H9 (cell line): ENCODE measurements around the gene NTSR1. TPM values are rescaled to one million over a fixed set of nuclear protein-coding genes. Genes with fewer than 3 reads are reported as not detected.

Experiments used
- DNase-seq: peaks from one replicate; pipeline ENCODE4 v3.0.0-alpha.2; 2017
- H2AFZ ChIP-seq: one replicate; pipeline ENCODE4 v1.6.1; 2013; ENCODE audit warnings: mild to moderate bottlenecking, low read length, control low read depth, moderate library complexity
- H2AK5ac ChIP-seq: 2 replicates; pipeline ENCODE4 v1.6.1; 2013; ENCODE audit warnings: low read length, control low read depth, mixed read lengths; ENCODE audit not compliant: insufficient read length
- H2BK120ac ChIP-seq: one replicate; pipeline ENCODE4 v1.6.1; 2013; ENCODE audit warnings: low read depth, mild to moderate bottlenecking, low read length, control low read depth, inconsistent platforms; ENCODE audit not compliant: poor library complexity, severe bottlenecking
- H2BK12ac ChIP-seq: 2 replicates; pipeline ENCODE4 v1.6.1; 2013; ENCODE audit warnings: low read length, control low read depth, mixed read lengths, low read depth; ENCODE audit not compliant: insufficient read length
- H2BK15ac ChIP-seq: 2 replicates; pipeline ENCODE4 v1.6.1; 2013; ENCODE audit warnings: low read depth, low read length, control low read depth
- H2BK20ac ChIP-seq: one replicate; pipeline ENCODE4 v1.6.1; 2013; ENCODE audit warnings: low read depth, mild to moderate bottlenecking, low read length, control low read depth, inconsistent platforms; ENCODE audit not compliant: poor library complexity, severe bottlenecking
- H2BK5ac ChIP-seq: 2 replicates; pipeline ENCODE4 v1.6.1; 2013; ENCODE audit warnings: low read length, control low read depth, mixed read lengths; ENCODE audit not compliant: insufficient read length
- H3K14ac ChIP-seq: 2 replicates; pipeline ENCODE4 v1.6.1; 2013; ENCODE audit warnings: low read length, control low read depth; ENCODE audit not compliant: insufficient read depth
- H3K18ac ChIP-seq: 2 replicates; pipeline ENCODE4 v1.6.1; 2013; ENCODE audit warnings: low read depth, mild to moderate bottlenecking, mixed read lengths, low read length, control low read depth; ENCODE audit not compliant: insufficient read length
- H3K23ac ChIP-seq: 2 replicates; pipeline ENCODE4 v1.6.1; 2013; ENCODE audit warnings: low read length, control low read depth, mixed read lengths, low read depth; ENCODE audit not compliant: insufficient read length
- H3K23me2 ChIP-seq: 2 replicates; pipeline ENCODE4 v1.6.1; 2013; ENCODE audit warnings: low read depth, mild to moderate bottlenecking, mixed read lengths, low read length, control low read depth; ENCODE audit not compliant: insufficient read length, poor library complexity, severe bottlenecking
- H3K27ac ChIP-seq: 2 replicates; pipeline ENCODE4 v1.5.1; 2013; ENCODE audit warnings: low read length, control low read depth, mixed read lengths, low read depth; ENCODE audit not compliant: insufficient read length
- H3K27me3 ChIP-seq: 2 replicates; pipeline ENCODE4 v1.6.1; 2013; ENCODE audit warnings: low read length, control low read depth, inconsistent platforms; ENCODE audit not compliant: insufficient read depth
- H3K4ac ChIP-seq: 2 replicates; pipeline ENCODE4 v1.6.1; 2013; ENCODE audit warnings: low read depth, mild to moderate bottlenecking, control low read depth, inconsistent platforms, low read length, moderate library complexity
- H3K4me1 ChIP-seq: 2 replicates; pipeline ENCODE4 v1.6.1; 2013; ENCODE audit warnings: low read length, control low read depth, inconsistent platforms; ENCODE audit not compliant: insufficient read depth
- H3K4me2 ChIP-seq: 2 replicates; pipeline ENCODE4 v1.6.1; 2013; ENCODE audit warnings: low read length, control low read depth, mixed read lengths; ENCODE audit not compliant: insufficient read length, insufficient read depth
- H3K56ac ChIP-seq: 2 replicates; pipeline ENCODE4 v1.6.1; 2013; ENCODE audit warnings: low read depth, mild to moderate bottlenecking, mixed read lengths, low read length, control low read depth; ENCODE audit not compliant: insufficient read length
- H3K79me1 ChIP-seq: 2 replicates; pipeline ENCODE4 v1.6.1; 2013; ENCODE audit warnings: low read depth, mild to moderate bottlenecking, moderate library complexity, low read length, control low read depth, inconsistent platforms; ENCODE audit not compliant: insufficient read depth, poor library complexity, severe bottlenecking
- H3K79me2 ChIP-seq: 2 replicates; pipeline ENCODE4 v1.6.1; 2013; ENCODE audit warnings: low read length, control low read depth, inconsistent platforms; ENCODE audit not compliant: insufficient read depth
- H3K9ac ChIP-seq: 2 replicates; pipeline ENCODE4 v1.6.1; 2013; ENCODE audit warnings: low read length, control low read depth, mixed read lengths; ENCODE audit not compliant: insufficient read length; ENCODE audit errors: extremely low read depth
- H3K9me3 ChIP-seq: one replicate; pipeline ENCODE4 v1.6.1; 2013; ENCODE audit warnings: low read depth, low read length, inconsistent platforms; ENCODE audit not compliant: control insufficient read depth
- H3T11ph ChIP-seq: one replicate; pipeline ENCODE4 v1.6.1; 2013; ENCODE audit warnings: mild to moderate bottlenecking, low read length, control low read depth, inconsistent platforms
- H4K20me1 ChIP-seq: one replicate; pipeline ENCODE4 v1.6.1; 2013; ENCODE audit not compliant: control insufficient read depth, insufficient read length, insufficient read depth
- H4K5ac ChIP-seq: 2 replicates; pipeline ENCODE4 v1.6.1; 2013; ENCODE audit warnings: low read depth, mild to moderate bottlenecking, mixed read lengths, low read length, control low read depth; ENCODE audit not compliant: insufficient read length
- H4K8ac ChIP-seq: replicated peaks from 2 replicates; pipeline ENCODE4 v1.6.1; 2013; ENCODE audit warnings: low read length, control low read depth, mixed read lengths, low read depth; ENCODE audit not compliant: insufficient read length
- H4K91ac ChIP-seq: 2 replicates; pipeline ENCODE4 v1.6.1; 2013; ENCODE audit warnings: low read depth, mild to moderate bottlenecking, moderate library complexity, mixed read lengths, low read length, control low read depth; ENCODE audit not compliant: insufficient read length
- H3K27ac Mint-ChIP-seq, 3 experiments: 2 replicates in 2 of 3; 3 replicates in 1 of 3; pipeline ENCODE4 v1.8.0; 2020 to 2021; ENCODE audit warnings: mixed read lengths in 3 of 3, mild to moderate bottlenecking in 1 of 3, moderate library complexity in 1 of 3
- H3K27me3 Mint-ChIP-seq: 2 replicates; pipeline ENCODE4 v1.8.0; 2021; ENCODE audit warnings: low read depth, mild to moderate bottlenecking, moderate library complexity, mixed read lengths
- H3K36me3 Mint-ChIP-seq, 3 experiments: 2 replicates in 2 of 3; 3 replicates in 1 of 3; pipeline ENCODE4 v1.8.0; 2020 to 2021; ENCODE audit warnings: low read depth in 3 of 3, mixed read lengths in 3 of 3; ENCODE audit not compliant: insufficient read depth in 1 of 3
- H3K4me1 Mint-ChIP-seq, 2 experiments: 2 replicates each; pipeline ENCODE4 v1.8.0; 2020; ENCODE audit warnings: mixed read lengths in 2 of 2
- H3K4me3 Mint-ChIP-seq, 2 experiments: 2 replicates in 1 of 2; 3 replicates in 1 of 2; pipeline ENCODE4 v1.8.0; 2020 to 2021; ENCODE audit warnings: mild to moderate bottlenecking in 2 of 2, mixed read lengths in 2 of 2, moderate library complexity in 1 of 2
- H3K9me3 Mint-ChIP-seq, 2 experiments: 2 replicates in 1 of 2; 3 replicates in 1 of 2; pipeline ENCODE4 v1.8.0; 2020; ENCODE audit warnings: mild to moderate bottlenecking in 2 of 2, mixed read lengths in 2 of 2, moderate library complexity in 1 of 2
- CTCF ChIP-seq: fragments of 200-600 bp; sonication (generic); conservative IDR thresholded peaks from 3 replicates; pipeline ENCODE4 v1.8.0; 2021; ENCODE audit warnings: antibody characterized with exemption, mild to moderate bottlenecking
- WGBS: extraction: QIAGEN DNeasy Blood & Tissue Kit; methylation state at CpG from one replicate; pipeline ENCODE4 v1.1.7; 2013; ENCODE audit warnings: missing lambda C conversion rate, low lambda C conversion rate, mixed read lengths; ENCODE audit not compliant: insufficient read length; ENCODE audit errors: extremely low coverage; 5-methylcytosine and 5-hydroxymethylcytosine counted together
- total RNA-seq: library from RNA; stranded (reverse); gene quantifications from 2 replicates; pipeline ENCODE4 v1.2.1, GENCODE V29; 2021

NTSR1 gene
- total RNA-seq, 1 experiment from 2014 or later: 0.11 TPM

- H3K79me1 ChIP-seq: no peaks in the 10 kb centered on the region
- DNase-seq: no peak
- H3K9ac ChIP-seq: no peak overlapping the region
- no peak overlapping the region for H3K14ac ChIP-seq
- no CpG with 5 or more reads among the region's 7 CpGs for WGBS
- H3K27me3 ChIP-seq: no peaks in the 10 kb centered on the region
- H4K20me1 ChIP-seq: no peaks in the 10 kb centered on the region
- no peak overlapping the region for H3T11ph ChIP-seq
- no peak overlapping the region for H4K5ac ChIP-seq
- H3K9me3 ChIP-seq: no peaks in the 10 kb centered on the region
- H3K4me2 ChIP-seq: no peak overlapping the region
- H2BK20ac ChIP-seq: no peak overlapping the region
- no peak overlapping the region for H3K27ac ChIP-seq
- H3K4me1 Mint-ChIP-seq: peaks cover 6 to 11% of the 10 kb centered on the region in 2 experiments
- H3K4me3 Mint-ChIP-seq: no peak overlapping the region; a peak in 1 of 5 replicates
- no peak overlapping the region for H3K27ac Mint-ChIP-seq
- H3K27me3 Mint-ChIP-seq: peaks cover 8% of the 10 kb centered on the region
- H3K23ac ChIP-seq: no peak overlapping the region
- H3K9me3 Mint-ChIP-seq: no peaks in the 10 kb centered on the region; a peak in 1 of 5 replicates
- no peak overlapping the region for H2AK5ac ChIP-seq
- H3K18ac ChIP-seq: no peak overlapping the region
- H4K91ac ChIP-seq: no peak overlapping the region
- H2BK5ac ChIP-seq: no peak overlapping the region
- no peaks in the 10 kb centered on the region for H3K79me2 ChIP-seq
- H3K4ac ChIP-seq: no peak overlapping the region
- H2BK12ac ChIP-seq: no peak overlapping the region
- no peak overlapping the region for H2BK120ac ChIP-seq
- no peak for TF ChIP-seq CTCF
- no peaks in the 10 kb centered on the region for H3K23me2 ChIP-seq
- no peak overlapping the region for H2AFZ ChIP-seq
- no peak overlapping the region for H2BK15ac ChIP-seq
- H4K8ac ChIP-seq: no peak overlapping the region
- H3K4me1 ChIP-seq: peaks cover 3% of the 10 kb centered on the region; the same call in 1 of the 2 replicates
- H3K56ac ChIP-seq: no peak overlapping the region
- H3K36me3 Mint-ChIP-seq: no peaks in the 10 kb centered on the region; a peak in 1 of 7 replicates
Measured at GRCh38 chr20:62779417-62779685, 70.7 kb downstream of the NTSR1 start.
